ENCODE data around the gene ATXN7L1. TPM values are rescaled to one million over a fixed set of nuclear protein-coding genes. Genes with fewer than 3 reads are reported as not detected.

ATXN7L1 gene
- polyA plus RNA-seq, 1 experiment = 2.7 TPM

DNA sequence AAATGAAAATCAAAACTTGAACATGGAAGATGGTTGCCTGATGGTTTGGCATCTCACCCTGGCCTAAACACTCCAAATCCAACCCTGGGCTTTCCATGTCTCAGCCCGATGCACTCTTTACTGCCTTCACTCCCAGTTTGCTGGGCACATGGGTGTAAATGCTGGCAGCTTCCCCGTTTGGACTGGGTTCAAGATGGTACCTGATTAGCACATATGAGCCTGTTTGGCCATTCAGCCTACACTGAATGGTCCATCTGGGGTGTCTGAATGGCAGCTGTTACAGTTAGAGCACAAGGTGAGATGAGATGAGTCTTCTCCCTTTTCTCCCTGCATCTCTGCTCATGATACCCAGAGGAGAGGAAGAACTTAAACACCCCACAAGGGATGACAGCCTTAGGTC, 37.1 kb downstream of the ATXN7L1 start:
- CTCF ChIA-PET = no interaction called here
- POLR2A ChIA-PET = no interaction called here
- Histone ChIP-seq H3K36me3 (ENCODE audit: control insufficient read depth, insufficient read depth, low read length) (no peaks in the 10 kb centered on the region), H3K4me3 (ENCODE audit: low read depth, low read length) (no peak overlapping the region), H3K27me3 (ENCODE audit: control insufficient read depth, insufficient read depth, low read length) (no peaks in the 10 kb centered on the region)
- no peak for DNase-seq (ENCODE audit: low read depth)
- TF ChIP-seq, protein P1, sequence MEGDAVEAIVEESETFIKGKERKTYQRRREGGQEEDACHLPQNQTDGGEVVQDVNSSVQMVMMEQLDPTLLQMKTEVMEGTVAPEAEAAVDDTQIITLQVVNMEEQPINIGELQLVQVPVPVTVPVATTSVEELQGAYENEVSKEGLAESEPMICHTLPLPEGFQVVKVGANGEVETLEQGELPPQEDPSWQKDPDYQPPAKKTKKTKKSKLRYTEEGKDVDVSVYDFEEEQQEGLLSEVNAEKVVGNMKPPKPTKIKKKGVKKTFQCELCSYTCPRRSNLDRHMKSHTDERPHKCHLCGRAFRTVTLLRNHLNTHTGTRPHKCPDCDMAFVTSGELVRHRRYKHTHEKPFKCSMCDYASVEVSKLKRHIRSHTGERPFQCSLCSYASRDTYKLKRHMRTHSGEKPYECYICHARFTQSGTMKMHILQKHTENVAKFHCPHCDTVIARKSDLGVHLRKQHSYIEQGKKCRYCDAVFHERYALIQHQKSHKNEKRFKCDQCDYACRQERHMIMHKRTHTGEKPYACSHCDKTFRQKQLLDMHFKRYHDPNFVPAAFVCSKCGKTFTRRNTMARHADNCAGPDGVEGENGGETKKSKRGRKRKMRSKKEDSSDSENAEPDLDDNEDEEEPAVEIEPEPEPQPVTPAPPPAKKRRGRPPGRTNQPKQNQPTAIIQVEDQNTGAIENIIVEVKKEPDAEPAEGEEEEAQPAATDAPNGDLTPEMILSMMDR (IDR thresholded peaks at IDR 0.05; ENCODE audit: insufficient read depth, low read depth, low read length) = no peak

- POLR2A ChIA-PET = no interaction called here
- DNase-seq (ENCODE audit: low read depth) = no peak
Observed at GRCh38 chr7:105838627-105839231, 37.7 kb downstream of the ATXN7L1 start.

GRCh38 chr7:105837765-105838626, 38.4 kb downstream of the ATXN7L1 start:
- TF ChIP-seq, protein P1 (IDR thresholded peaks at IDR 0.05; ENCODE audit: insufficient read depth, low read depth, low read length) = no peak
- CTCF ChIA-PET = interaction anchor here (1.1 kb wide), 1 partner anchor 10 kb away, joined by 3 read pairs; no protein-coding TSS in a partner anchor
- Histone ChIP-seq H3K4me3 (ENCODE audit: low read depth, low read length) (no peak overlapping the region), H3K36me3 (ENCODE audit: control insufficient read depth, insufficient read depth, low read length) (no peaks in the 10 kb centered on the region), H3K27me3 (ENCODE audit: control insufficient read depth, insufficient read depth, low read length) (no peaks in the 10 kb centered on the region)
- DNase-seq (ENCODE audit: low read depth) = no peak
- POLR2A ChIA-PET = no interaction called here

More at GRCh38 chr7:105838627-105839231, 37.7 kb downstream of the ATXN7L1 start:
- CTCF ChIA-PET = no interaction called here
- TF ChIP-seq, protein P1 (IDR thresholded peaks at IDR 0.05; ENCODE audit: insufficient read depth, low read depth, low read length) = no peak
- H3K36me3 ChIP-seq (ENCODE audit: control insufficient read depth, insufficient read depth, low read length) = no peaks in the 10 kb centered on the region
- H3K4me3 ChIP-seq (ENCODE audit: low read depth, low read length) = no peak overlapping the region
- no peaks in the 10 kb centered on the region for H3K27me3 ChIP-seq (ENCODE audit: control insufficient read depth, insufficient read depth, low read length)

DNA sequence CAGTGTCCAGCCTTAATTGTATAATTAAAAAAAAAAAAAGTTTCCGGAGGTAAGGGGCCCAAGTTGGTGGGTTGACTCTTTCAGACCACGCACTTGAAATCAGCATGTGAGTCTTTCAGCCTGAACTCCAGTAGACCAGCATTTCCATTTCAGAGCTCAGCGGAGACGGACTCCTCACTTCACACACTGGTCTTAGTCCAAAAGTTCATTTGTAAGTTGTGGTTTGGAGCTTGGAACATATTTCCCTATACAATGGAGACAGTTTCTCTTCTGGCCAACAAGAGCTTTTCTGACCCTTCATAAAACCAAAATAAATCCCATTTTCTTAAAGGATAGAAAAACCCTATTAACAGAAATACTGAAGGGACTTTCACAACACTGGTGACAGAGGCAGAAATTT, 41.0 kb downstream of the ATXN7L1 start:
- no peak for DNase-seq (ENCODE audit: low read depth)
- ChIA-PET POLR2A (no interaction called here), CTCF (interaction anchor here (0.6 to 1.7 kb wide), 3 partner anchors 17 to 174 kb away, joined by 3 to 4 read pairs (median 3); no protein-coding TSS in a partner anchor)
- TF ChIP-seq, protein P1 (IDR thresholded peaks at IDR 0.05; ENCODE audit: insufficient read depth, low read depth, low read length) = no peak
- no peaks in the 10 kb centered on the region for H3K36me3 ChIP-seq (ENCODE audit: control insufficient read depth, insufficient read depth, low read length)
- H3K4me3 ChIP-seq (ENCODE audit: low read depth, low read length) = no peak overlapping the region
- no peaks in the 10 kb centered on the region for H3K27me3 ChIP-seq (ENCODE audit: control insufficient read depth, insufficient read depth, low read length)

DNA sequence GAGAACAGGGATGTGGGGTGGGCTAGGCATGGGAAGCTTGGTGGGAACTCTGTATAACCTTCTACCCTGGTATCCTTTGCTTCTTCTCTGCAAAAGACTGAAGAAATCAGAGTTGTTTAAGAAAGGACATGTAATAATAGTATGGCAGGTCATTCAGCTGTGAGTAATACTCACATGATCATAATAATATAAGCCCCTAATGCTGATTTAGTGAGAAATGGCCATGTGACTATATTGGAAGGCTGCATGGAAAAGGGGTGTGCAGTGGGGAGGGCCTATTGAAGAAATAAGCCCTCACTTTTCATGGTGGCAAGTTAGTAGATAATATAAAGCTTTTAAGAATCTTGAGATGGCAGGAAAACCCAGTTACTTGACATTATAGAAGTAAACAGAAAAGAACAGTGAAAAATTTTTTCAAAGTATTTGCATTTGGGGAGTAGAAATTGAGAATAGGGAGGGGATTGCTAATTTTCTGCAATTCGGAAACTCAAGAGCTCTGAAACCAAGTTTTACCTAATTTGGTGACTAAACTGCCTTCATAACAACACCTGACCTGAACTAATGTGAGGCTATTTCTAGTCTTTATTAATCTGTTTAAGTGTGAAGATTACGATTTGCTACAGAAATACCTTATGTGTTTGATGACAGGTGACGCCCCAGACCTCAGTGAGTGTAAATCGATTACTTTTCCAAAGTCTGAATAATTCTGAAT, 44.4 kb downstream of the ATXN7L1 start:
- ChIA-PET CTCF (interaction anchor here (1.0 to 1.6 kb wide), 3 partner anchors 73 to 211 kb away, joined by 3 to 4 read pairs (median 3); no protein-coding TSS in a partner anchor), POLR2A (no interaction called here)
- no peak overlapping the region for H3K4me3 ChIP-seq (ENCODE audit: low read depth, low read length)
- DNase-seq (ENCODE audit: low read depth) = no peak
- no peaks in the 10 kb centered on the region for H3K36me3 ChIP-seq (ENCODE audit: control insufficient read depth, insufficient read depth, low read length)
- TF ChIP-seq, protein P1 (IDR thresholded peaks at IDR 0.05; ENCODE audit: insufficient read depth, low read depth, low read length) = no peak
- no peaks in the 10 kb centered on the region for H3K27me3 ChIP-seq (ENCODE audit: control insufficient read depth, insufficient read depth, low read length)

All from BJ (cell line).